SHP77 (cell line): Measurements from ENCODE around the gene CELA2B.
A peak's percentile ranks its signal among the peaks of the same experiment; 100 is the strongest.
"Not testable (repeated sequence)": the region's sequence is repeated elsewhere in the genome, so short reads cannot be mapped to it uniquely, and the experiment has no call there.

Experiments used
- DNase-seq, 2 experiments: peaks; one replicate each; lab custom pipeline; 2025; lab: John Stamatoyannopoulos, UW

CELA2B gene

DNA sequence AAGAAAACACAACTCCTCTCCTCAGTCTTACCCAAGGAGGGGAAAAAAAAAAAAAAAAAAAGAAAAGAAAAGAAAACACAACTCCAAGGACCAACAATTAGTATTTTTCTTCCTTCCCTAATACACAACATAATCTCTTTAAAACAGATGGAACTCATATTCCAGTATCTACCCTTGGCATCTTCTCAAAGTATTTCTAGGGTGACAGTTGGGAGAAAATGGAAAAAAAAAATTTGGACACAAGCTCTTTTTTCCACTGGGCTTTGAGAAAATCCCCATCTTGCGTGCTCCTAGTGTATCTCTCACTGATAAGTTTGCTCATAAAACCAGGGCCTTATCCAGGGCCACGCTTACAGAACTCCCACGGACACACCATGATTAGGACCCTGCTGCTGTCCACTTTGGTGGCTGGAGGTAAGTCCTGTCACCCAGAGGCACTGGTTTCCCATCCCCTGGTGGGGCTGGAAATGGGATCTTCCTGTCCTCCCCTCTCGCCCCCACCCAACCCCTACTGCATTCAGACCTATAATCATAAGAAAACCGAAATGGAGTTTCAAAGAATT lies at the start of gene CELA2B:
Gene CELA2B (plus strand): TSS at position 353 of the 563 bp plus-strand sequence. CDS start 22 bp downstream, at position 375.
- DNase-seq = no peak

DNA sequence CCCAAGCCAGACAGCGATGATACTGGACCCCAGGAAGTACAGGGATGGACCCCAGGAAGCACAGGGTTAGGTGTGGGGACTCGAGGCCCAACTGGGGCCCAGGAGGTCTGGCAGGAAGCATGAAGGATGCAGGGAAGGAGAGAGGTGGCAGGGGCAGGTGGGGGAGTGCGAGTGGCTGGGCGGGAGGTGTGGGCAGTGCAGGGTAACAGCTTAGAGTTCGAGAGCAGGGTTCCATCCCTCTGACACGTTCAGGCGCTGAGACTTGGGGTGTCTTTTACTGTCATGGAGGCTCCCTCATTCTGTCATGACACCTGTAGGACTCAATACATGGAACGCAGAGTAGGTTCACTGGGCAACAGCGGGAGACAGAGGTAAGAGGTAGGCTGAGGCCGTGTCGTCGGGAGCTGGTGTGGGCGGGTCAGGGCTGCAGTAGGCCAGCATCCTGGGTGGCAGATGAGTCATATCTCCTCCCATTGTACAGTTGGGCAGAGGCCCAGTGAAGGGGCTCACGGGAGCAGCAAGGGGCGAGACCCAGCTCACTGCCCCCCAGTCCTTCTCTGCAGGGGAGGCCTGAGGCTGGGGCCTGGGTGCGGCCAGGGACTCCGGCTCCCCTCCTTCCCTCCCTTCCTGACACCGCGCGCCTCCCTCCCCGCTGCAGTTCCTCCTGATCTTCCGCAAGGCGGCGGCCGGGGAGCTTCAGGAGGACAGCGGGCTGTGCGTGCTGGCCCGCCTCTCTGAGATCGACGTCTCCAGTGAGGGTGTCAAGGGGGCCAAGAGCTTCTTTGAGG lies 49.2 kb upstream of the CELA2B start:
- DNase-seq = no peak

GRCh38 chr1:15427280-15427666 lies 48.6 kb upstream of the CELA2B start:
- DNase-seq = no peak

DNA sequence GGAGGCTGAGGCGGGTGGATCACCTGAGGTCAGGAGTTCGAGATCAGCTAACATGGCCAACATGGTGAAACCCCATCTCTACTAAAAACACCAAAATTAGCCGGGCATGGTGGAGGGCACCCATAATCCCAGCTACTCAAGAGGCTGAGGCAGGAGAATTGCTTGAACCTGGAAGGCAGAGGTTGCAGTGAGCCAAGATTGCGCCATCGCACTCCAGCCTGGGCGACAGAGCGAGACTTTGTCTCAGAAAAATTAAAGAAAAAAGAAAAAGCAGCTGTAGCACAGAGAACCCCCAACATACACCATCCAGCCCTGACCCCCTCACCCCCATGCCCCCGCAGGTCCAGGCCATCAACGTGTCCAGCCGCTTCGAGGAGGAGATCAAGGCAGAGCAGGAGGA lies 47.7 kb upstream of the CELA2B start:
- DNase-seq = not testable (repeated sequence)

DNA sequence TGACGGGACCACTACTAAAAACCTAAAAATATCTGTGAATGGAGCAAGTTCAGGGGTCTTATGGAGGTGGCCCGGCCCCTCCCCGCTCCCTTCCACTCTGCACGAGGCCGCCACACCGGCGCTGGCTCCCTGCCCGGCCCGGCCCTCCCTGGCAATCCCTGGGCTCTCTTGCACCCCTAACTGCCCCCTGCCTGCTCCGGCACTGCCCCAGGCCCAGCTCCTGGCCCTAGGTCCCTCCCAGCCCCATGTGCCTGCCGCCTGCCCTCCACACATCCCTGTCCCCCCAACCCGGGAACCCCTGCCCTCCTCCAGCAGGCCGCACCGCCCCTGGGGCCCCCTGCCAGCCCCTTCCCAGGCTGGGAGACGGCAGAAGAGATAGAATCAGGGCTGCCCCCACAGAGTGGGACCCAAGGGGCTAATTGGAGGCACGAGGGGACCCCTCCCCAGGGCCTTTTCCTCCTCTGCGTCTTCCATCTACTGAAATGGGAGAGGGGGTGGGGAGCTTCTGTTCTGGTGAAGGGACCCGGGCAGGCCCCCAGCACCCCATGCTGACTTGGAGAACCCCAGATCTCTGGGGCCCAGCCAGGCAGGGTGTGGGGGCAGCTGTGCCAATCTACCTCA lies 47.0 kb upstream of the CELA2B start:
- DNase-seq = no peak

- DNase-seq = no peak
Measured at GRCh38 chr1:15429701-15430149, 46.2 kb upstream of the CELA2B start.

- DNase-seq = peak; percentile 34 to 40
Measured at GRCh38 chr1:15430787-15431570, 44.9 kb upstream of the CELA2B start.

DNA sequence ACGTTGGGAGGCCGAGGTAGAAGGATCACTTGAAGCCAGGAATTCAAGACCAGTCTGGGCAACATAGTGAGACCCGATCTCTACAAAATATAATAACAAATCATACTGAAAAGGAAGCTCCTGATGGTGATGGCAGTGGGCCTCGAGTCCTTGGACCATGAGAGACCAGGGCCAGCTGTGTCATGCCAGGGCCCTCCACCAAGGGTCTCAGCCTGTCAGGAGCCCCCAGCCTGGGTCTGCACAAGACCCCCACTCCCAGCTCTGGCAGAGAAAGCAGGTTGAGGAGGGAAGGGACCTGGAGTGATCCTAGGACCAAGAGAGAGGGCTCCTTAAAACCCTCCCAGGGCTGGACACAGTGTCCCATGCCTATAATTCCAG lies 44.3 kb upstream of the CELA2B start:
- no peak for DNase-seq

- peak in 1 of 2 experiments; percentile 28 for DNase-seq
Measured at GRCh38 chr1:15432324-15432723, 43.6 kb upstream of the CELA2B start.

- no peak for DNase-seq
Measured at GRCh38 chr1:15433471-15433870, 42.4 kb upstream of the CELA2B start.

GRCh38 chr1:15434739-15435138 lies 41.2 kb upstream of the CELA2B start:
- not testable (repeated sequence) for DNase-seq

DNA sequence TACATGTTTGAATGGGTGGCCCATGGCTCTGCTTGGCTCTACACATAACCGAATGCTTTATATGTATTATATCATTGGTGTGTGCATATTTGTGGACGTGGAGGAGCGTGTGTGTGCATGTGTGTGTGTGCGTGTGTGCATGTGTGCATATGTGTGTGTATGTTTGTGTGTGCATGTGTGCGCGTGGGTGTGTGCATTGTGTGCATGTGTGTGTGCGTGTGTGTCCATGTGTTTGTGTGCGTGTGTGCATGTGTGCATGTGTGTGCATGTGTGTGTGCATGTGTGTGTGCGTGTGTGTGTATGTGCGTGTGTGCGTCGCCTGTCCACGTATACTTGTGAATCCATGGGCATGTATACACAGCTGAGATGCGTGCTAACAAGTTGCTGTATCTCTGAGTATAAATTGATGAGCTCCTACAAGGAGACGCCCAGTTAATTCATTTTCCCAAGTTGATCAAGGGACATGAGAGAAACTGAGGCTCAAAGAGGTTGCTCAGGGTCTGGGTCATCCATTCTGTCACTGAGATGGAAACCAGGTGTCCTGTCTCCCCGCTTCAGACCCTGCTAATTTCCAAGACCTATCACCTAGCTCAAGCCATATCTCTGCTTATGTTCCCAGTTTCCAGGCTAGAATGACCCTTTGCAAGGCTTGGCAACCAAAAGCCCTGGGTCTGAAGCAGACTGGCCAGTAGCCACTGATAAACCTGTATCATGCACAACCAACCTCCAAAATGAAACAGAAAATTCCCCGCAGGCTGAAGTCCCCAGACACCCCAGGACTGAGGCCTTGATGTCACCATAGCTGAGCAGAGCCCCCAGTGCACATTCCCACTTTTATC lies 40.4 kb upstream of the CELA2B start:
- DNase-seq = no peak

GRCh38 chr1:15436881-15437442 lies 38.9 kb upstream of the CELA2B start:
- no peak for DNase-seq

DNA sequence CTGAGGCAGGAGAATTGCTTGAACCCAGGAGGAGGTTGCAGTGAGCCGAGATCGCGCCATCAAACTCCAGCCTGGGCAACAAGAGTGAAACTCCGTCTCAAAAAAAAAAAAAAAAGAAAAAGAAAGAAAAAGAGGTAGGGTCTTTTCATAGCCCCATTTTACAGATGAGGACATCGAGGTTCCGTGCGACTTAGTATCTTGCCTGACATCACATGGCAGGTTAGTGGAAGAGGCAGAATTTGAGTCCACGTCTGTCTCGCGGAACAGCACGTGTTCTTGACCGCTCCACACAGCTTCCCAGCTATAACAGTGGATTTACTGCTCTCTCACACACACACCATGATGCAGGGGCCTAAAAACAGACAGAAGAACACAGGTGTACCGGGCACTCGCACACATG lies 36.6 kb upstream of the CELA2B start:
- no peak for DNase-seq

- no peak for DNase-seq
Measured at GRCh38 chr1:15440357-15440756, 35.5 kb upstream of the CELA2B start.

DNA sequence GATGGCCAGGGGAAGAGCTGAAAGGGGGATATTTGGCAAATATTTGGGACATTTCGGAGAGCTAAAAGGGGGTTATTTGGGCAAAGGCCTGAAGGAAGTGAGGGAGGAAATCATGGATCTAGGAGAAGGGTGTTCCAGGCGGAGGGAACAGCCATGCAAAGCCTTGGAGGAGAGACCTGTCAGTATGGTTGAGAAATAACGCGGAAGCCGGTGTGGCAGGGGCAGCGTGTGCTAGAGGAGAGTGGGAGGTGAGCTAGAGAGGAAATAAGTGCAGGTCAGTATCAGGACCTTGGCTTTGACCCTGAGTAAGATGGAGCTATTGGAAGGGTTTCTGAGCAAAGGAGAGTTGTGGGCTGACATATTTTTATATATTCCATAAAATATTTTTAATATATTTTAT lies 34.7 kb upstream of the CELA2B start:
- DNase-seq = no peak

GRCh38 chr1:15442119-15442518 lies 33.8 kb upstream of the CELA2B start:
- no peak for DNase-seq

GRCh38 chr1:15442759-15443158 lies 33.1 kb upstream of the CELA2B start:
- no peak for DNase-seq

DNA sequence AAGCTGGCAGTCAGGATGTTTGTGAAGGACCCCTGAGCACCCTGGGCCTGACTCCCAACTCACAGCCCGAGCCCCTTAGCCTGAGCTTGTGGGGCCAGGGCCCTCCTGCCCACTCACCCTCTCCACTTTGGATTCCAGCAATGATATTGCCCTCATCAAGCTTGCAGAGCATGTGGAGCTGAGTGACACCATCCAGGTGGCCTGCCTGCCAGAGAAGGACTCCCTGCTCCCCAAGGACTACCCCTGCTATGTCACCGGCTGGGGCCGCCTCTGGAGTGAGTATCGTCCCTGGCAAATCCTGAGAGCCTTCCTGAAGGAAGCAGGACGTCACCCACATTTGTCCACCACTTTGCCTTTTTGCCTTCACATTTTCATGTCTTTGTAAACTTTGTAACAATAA lies 32.6 kb upstream of the CELA2B start:
- no peak for DNase-seq

DNA sequence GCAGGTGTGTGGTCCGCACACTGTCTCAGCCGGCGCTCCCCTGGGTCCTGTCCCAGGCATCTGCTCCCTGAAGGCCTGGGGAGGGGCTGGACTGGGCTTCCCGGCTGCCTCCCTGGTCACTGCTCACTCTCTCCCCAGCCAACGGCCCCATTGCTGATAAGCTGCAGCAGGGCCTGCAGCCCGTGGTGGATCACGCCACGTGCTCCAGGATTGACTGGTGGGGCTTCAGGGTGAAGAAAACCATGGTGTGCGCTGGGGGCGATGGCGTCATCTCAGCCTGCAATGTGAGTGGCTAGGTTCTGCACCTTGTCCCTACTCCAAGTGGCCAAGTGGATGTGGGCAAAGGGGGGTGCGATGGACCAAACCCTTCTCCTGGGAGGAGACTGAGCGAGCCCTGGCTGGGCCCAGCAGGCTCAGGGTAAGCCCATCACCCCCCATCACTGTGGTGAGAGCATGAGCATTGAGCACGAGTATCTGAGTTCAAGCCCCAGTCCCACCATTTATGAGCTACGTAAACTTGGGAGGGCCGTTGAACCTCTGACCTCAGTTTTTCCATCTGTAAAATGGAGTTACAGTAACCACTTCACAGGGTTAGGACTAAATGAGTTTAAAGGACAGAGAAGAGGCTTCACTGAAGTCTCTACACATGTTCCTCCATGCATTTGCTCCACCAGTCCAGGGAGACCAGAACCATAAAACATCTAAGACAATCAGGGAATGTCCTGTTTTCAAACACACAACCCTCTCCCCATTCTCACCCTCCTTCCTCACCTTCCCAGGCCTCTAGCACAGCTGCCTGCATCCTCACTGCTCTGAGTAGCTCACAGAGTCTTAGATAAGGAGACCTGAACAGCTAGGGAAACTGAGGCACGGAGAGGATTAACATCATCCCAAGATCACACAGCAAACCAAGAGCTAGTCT lies 31.2 kb upstream of the CELA2B start:
- DNase-seq = no peak
